Kasumi-1 (cell line): ENCODE measurements around the gene POLA1.

ENCODE experiments used
- DNase-seq, 2 experiments: peaks; one replicate each; lab custom pipeline; 2025; lab: John Stamatoyannopoulos, UW

Gene POLA1

DNA sequence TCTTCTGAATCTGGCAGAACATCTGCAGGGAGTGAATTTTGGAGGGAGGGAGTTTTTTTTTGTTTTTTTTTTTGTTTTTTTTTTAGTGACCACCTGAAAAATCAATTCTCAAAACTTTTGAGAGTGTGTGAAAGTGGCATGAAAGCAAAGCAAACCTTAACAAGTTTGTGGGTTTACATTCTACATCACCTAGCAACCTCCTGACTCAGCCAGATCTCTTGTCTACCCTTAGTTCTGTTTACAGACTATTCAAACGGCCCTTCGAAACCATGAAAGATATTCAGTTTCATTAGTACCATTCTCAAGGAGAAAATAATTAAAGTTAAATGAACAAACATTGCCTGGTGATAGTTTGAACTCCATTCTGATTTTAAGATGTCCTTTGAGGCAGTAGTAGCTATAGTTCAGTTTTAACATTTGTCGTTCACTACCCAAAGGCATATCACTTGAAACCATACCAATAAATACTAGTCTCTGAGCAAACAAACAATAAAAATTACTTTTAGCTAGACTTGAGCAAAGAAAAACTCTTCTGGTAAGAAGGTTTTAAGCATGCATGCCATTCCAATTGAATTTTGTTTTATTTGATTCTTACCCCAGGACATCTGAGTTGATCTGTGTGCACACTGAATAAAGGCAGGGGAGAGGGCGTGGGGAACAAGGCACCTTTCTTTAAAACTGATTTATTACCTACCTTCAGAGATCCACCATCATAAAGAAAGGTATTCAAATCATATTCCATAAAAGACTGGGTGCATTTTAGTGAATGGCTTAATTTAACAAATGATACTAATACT lies 184.3 kb downstream of the POLA1 start:
- DNase-seq, result no peak

DNA sequence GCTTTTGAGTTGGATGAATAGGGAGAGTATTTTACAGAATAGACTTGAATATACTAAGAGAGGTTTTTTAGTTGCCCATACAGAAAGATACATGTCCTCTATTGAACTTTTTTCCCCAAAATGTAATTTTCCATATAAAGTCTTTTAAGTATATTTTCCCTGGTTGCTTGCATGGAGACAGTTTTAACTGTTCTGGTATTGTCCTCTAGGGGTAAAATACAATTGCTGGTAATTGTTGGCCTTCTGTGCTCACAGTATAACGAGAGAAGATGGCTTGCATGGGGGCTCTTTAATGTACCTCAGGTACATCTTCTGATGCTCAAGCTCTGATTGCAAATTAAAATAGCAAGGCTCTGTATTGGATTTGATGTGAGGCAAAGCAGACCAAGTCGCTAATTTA lies 186.0 kb downstream of the POLA1 start:
- DNase-seq, result no peak

DNA sequence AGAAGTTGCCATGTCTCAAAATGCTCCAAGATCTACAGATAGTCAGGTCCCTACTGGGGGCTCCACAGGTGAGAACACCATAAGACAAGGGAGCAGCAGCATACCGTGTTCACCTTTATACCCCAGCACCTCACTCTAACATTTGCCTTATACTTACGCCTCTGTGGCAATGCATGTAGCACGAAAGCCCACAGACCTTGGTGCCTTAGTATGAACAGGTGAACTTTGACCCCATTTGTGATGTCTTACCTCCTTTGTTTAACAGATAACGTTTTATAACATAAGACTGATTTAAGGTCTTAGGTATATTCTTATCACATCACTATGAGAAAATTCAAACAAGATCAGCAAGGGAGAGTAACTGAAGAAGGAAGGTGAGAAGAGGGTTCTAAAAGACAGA lies 193.2 kb downstream of the POLA1 start:
- DNase-seq, result no peak

DNA sequence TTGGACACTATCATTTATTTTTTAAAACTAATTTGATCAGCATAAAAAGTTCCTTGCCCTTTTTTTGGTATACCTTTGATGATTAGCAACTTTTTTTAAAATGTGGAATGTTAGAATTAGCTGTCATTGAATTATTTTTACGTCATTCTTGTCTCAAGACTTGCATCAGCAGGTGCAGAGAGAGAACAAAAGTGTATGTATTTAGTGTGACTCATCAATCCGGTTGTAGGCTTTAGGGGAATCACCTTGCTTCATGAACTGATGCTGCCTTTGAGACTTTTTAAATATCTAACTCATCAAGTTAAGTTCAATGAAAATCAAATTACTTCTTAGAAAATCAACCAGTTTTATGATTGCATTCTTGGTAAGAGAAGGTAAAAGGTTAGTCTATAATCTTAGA lies 197.0 kb downstream of the POLA1 start:
- no peak for DNase-seq

DNA sequence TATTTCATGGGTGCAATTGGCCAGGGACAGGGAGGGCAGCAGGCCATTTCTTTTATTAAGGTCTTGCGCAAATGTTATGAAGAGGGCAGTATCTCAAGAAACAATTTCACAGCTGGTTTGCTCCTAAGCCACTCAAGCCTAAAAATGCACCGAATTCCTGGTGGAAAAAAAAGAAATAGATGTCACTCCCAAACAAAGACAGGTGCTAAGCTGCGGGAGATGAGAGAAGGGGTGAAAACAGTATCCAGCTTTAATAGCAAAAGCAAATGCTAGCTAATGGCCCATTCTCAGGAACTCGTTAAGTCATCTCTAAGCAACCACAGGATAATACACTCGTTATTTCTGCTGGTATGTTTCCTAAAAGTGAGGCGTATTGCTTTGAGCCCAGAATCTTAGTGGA lies 205.7 kb downstream of the POLA1 start:
- DNase-seq, result no peak

DNA sequence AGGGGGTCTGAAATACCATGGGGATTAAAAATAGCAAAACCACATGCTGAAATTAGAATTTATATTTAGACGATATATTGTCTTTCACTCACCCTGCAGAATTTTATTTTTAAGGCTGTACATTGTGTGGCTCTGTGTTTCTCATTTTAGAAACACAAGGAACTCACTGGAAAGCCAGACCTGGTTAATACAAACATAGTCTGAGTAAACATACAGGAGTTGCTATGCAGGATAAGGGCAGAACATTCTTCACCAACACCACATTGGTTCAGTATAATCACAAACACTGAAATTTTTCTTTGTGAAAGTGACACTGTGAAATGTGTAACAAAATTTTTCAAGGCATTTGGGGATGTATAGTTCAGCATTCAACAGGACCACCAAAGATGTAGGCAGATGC lies 206.5 kb downstream of the POLA1 start:
- no peak for DNase-seq

DNA sequence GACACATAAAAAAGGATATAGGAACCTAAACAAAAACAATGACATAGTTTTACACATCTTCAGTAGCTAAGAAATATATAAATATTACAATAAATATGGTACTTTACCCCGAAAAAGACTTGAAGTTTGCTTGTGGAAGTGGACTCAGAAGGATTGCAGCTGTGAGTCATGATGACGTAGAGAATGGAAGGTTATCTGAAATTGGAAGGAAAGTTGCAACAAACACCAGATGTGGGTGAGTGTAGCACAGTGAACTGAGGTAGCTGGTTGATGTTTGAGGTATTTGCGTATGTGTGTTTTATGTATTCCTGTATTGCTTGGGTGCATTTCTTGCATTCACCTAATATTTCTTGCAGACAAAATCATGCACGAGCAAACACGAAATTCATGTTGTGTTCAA lies 209.1 kb downstream of the POLA1 start:
- no peak for DNase-seq

DNA sequence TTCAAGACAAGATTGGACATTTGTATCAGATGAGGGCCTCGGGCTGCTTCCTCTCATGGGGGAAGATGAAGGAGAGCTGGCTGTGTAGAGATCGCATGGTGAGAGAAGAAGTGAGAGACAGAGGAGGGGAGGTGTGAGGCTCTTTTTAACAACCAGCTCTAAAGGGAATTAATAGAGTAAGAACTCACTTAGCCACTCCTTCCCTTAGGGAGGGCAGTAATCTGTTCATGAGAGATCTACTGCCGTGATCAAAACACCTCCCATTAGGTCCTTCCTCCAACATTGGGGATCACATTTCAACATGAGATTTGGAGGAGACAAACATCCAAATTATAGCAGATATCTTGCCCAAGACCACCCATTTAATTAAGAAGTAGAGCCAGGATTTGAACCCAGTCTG lies 225.0 kb downstream of the POLA1 start:
- DNase-seq, result no peak

DNA sequence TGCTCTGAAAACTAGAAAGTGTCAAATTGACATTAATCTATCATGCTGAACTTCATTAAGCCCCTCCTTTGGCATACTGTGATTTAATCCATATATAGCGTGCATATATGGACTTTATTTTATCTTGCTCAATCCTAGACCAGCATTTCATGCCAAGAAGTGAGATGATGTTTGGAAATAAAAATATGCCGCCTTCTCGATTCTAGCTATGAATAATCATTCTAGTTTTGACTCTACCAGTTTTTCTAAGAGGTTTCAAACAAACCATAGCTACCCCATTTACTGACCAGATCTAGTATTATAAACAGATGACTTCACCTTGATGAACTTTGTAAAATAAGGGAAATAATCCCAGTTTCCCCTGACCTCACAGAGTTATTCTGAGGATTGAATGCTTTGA lies 227.1 kb downstream of the POLA1 start:
- no peak for DNase-seq

GRCh38 chrX:24925430-24925829 lies 231.7 kb downstream of the POLA1 start:
- DNase-seq, result no peak

GRCh38 chrX:24927372-24927771 lies 233.7 kb downstream of the POLA1 start:
- DNase-seq, result no peak

GRCh38 chrX:24928114-24928513 lies 234.4 kb downstream of the POLA1 start:
- no peak for DNase-seq

DNA sequence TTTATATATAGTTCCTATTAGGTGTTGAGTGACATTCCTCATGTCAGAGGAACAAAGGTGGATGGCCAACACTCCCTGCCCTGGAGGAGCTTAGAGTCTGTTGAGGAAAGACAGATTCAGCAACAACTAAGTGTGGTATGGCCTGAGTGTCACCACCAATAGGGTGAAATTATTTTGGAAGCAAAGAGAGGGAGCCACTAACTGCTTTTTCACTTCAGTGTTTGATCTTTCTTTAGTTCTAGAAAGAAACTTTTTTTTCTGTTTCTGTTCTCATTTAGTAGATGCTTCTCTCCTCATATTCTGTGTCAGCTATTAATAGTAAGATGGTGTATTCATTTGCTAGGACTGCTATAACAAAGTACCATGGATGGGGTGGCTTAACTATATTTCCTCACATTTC lies 240.6 kb downstream of the POLA1 start:
- DNase-seq, result no peak

GRCh38 chrX:24945009-24945408 lies 251.3 kb downstream of the POLA1 start:
- DNase-seq, result no peak

DNA sequence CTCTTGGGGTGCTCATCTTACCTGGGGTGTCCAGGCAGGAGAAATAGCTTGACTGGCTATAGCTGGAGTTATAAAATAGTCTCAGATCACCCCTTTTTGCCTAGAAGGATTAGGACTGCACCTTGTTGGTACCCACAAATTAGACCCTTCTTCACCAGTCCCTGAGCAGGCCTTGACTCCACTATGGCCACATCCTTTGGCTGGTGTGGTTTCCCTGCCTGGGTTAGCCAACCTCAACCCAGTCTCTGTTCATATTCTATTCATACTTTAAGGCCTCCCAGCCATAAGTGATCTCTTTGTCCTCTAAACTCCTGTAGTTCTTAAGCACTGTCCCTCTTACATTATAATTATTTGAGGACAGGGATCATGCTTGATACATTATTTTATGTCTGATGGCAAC lies 252.7 kb downstream of the POLA1 start:
- no peak for DNase-seq

- DNase-seq, result no peak
Measured at GRCh38 chrX:24954732-24955131, 261.0 kb downstream of the POLA1 start.

- DNase-seq, result no peak
Measured at GRCh38 chrX:24955372-24955930, 261.7 kb downstream of the POLA1 start.

- DNase-seq, result no peak
Measured at GRCh38 chrX:24956828-24957227, 263.1 kb downstream of the POLA1 start.

- DNase-seq, result no peak
Measured at GRCh38 chrX:24961809-24962208, 268.1 kb downstream of the POLA1 start.

GRCh38 chrX:24963823-24964222 lies 270.1 kb downstream of the POLA1 start:
- peak in 1 of 2 experiments; percentile 0 for DNase-seq

- DNase-seq, result no peak
Measured at GRCh38 chrX:24965372-24965771, 271.7 kb downstream of the POLA1 start.

- DNase-seq, result no peak
Measured at GRCh38 chrX:24969812-24970211, 276.1 kb downstream of the POLA1 start.

- no peak for DNase-seq
Measured at GRCh38 chrX:24979081-24979480, 285.4 kb downstream of the POLA1 start.

DNA sequence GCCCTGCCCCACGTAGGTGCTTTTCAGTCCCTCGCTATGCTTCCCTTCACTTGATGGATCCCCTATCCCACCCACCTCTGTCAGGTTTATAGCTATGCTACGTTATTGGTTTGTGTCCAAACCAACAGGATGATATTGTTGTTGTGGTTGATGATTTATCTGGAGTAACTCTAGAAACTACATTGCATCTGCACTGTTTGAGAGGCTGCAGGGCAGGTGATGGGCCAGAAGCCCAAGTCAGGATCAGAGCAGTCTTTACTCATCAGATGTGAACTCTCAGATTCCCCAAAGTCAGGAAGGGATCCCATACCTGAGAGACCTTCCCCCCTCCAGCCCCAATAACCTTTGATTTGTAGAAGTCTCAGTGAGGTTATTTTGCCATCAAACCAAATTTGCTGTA lies 287.3 kb downstream of the POLA1 start:
- no peak for DNase-seq
